GM19438 (cell line): ENCODE data around the gene PDHB.

Experiments used
- ATAC-seq: cut with Tn5 transposase; IDR thresholded peaks from one replicate; pipeline ENCODE4 v1.9.1; 2021; ENCODE audit warnings: low read depth; ENCODE audit not compliant: unreplicated experiment

Gene PDHB

GRCh38 chr3:58433400-58434167 is at the start of gene PDHB:
PDHB (minus strand) TSS chr3:58433832; CDS start chr3:58433809, 23 bp downstream.
- peak; percentile 90 for ATAC-seq

- no peak for ATAC-seq
Observed at GRCh38 chr3:58482917-58483636, 49.4 kb upstream of the PDHB start.

- ATAC-seq = no peak
Observed at GRCh38 chr3:58480309-58480708, 46.7 kb upstream of the PDHB start.

DNA sequence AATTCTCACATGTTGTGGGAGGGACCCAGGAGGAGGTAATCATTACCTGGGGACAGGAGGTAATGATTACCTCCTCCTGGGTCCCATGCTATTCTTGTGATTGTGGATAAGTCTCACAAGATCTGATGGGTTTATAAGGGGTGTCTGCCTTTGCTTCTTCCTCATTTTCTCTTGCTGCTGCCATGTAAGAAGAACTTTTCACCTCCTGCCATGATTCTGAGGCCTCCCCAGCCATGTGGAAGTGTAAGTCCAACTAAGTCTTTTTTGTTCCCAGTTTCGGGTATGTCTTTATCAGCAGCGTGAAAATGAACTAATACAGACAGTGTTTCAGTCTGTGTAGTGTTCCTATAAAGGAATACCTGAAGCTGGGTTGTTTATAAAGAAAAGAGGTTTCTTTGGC is 45.1 kb upstream of the PDHB start:
- no peak for ATAC-seq

- no peak for ATAC-seq
Observed at GRCh38 chr3:58474967-58475578, 41.4 kb upstream of the PDHB start.

GRCh38 chr3:58474348-58474911 is 40.8 kb upstream of the PDHB start:
- no peak for ATAC-seq

- no peak for ATAC-seq
Observed at GRCh38 chr3:58473275-58473674, 39.6 kb upstream of the PDHB start.

DNA sequence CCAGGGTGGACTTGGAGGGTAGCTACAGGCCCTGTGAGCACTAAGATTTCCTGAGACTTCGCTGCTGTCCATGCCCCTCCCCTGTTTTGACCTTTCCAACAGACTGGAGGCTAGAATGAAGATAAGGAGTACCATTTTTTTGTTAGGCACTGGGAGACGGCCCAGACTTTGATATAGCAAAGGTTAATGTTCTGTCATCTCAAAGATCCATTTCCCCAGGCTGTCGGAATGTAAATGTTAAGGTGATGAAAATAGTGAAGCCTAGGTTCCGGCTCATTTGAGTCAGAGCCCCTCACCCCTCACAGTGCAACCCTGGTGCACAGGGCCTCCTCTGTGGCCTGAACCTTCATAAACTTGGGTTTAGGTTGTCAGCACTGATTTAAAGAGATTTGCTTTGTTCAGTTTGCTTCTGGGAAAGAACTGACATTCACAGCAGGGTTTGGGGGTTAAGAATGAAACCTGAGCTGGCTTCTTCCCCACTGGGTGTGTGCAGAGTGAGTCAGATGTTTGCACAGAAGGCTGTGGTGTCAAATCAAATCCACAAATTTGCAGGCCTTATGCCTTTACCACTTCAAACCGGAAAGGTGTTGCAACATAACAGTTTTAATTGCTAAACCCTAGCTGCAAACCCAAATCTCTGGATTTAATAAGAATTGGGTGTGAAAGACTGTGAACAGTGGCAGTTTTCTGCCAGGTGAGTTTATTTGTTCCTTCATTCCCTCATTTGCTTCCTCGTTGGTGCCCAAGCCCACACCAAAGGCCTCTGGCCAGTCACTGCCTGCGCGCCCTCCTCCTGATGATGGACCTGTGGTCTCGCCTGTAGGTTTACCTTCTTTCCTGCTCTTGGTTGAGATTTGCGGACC is 37.6 kb upstream of the PDHB start:
- ATAC-seq = no peak

DNA sequence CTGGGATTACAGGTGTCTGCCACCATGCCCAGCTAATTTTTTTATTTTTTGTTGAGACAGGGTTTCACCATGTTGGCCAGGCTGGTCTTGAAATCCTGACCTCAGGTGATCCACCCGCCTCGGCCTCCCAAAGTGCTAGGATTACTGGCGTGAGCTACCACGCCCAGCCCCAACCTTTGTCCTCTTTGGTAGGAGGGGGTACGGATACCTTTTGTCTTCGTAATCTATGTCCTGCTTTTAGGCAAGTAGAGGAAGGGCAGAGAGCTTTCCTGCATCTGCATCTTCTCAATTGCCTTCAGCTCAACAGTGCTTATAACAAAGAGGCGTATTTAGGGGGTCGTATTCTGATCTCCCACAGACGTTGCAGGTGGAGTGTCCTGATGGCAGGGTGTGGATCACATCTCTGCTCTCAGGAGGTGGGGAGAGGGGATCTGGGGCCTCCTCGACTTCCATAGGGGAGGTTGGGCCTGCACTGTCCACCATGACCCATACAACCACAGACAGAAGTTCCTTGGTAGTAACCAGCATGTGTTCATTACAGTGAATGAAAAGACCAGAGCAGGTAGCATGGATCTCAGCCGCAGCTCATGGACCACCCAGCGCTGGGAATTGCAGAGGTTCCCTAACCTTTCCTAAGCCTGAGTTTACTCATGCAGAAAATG is 36.9 kb upstream of the PDHB start:
- ATAC-seq = no peak

- ATAC-seq = no peak
Observed at GRCh38 chr3:58469096-58469495, 35.5 kb upstream of the PDHB start.

- ATAC-seq = no peak
Observed at GRCh38 chr3:58466899-58467563, 33.4 kb upstream of the PDHB start.

DNA sequence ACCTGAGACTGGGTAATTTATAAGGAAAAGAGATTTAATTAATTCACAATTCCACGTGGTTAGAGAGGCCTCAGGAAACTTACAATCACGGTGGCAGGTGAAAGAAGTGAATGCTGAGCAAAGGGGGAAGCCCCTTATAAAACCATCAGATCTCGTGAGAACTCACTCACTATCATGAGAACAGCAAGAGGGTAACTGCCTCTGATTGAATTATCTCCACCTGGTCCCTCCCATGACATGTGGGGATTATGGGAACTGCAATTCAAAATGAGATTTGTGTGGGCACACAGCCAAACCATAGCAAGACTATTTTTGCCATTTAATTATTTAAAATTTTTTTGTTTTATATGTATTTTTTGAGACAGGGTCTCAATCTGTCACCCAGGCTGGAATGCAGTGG is 31.2 kb upstream of the PDHB start:
- no peak for ATAC-seq

DNA sequence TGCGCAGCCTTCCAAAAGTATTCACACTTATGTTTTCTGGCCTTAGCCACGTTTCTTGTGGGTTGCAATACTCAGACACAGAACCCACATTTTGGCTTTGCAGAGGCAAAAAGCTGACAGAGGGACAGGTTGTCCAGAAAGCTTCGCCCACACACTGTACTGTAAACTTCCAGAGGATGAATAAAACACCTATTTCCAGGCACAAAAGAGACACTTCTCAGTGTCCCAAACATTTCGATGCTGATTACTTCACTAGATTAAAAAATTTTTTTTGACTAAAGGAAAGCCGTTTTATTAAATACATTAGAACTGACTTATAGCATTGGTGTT is 30.3 kb upstream of the PDHB start:
- no peak for ATAC-seq

DNA sequence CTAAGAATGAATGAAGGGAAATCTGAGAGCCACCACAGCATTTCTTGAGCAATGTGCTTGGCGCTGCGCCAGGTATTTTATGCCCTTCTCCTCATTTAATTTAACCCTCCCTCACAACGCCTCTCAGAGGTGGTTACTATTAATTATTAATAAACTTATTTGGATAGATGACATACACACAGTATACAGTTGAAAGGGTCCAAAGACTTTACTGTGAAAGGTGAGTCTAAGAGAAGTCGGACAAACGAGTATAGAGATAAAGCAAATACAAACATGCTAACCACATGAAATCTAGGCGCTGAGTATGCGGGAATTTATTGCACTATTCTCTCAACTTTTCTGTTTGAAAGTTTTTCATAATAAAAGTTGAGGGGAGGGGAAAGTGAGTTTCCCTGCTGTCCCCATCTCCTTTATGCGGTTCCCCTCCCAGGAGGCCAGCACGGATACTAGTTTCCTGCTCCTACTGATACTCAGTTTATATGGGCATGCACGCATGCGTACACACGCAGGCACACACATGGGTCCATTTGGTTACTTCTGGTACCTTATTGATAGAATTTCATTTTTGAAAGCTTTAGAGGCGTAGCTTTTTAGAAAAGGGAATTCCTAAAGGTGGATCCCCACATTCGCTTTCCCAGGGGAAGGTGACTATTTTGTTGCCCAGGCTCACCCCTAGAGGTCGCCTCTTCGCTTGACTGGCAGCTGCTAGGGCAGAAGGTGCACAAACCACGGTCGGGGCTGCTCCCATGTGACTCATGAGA is 29.7 kb upstream of the PDHB start:
- no peak for ATAC-seq

DNA sequence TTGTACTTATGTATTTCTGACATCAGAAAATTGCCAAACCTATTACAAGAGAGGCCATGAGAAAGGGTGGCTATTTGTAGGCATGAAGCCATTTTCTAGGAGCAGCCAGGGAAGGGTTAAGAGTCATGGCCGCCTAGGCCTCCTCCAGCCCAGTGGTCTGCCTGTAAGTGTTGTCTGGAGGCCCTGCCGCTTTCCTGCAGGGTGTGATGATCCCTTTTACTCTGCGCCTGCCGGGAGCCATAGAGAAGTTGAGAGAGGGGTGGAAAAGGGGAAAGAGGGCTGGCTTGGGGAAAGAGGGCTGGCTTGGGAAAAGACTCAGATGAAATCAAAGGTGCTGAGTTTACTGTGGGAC is 29.2 kb upstream of the PDHB start:
- no peak for ATAC-seq

GRCh38 chr3:58459160-58459559 is 25.5 kb upstream of the PDHB start:
- ATAC-seq = no peak

GRCh38 chr3:58452176-58452575 is 18.5 kb upstream of the PDHB start:
- no peak for ATAC-seq

DNA sequence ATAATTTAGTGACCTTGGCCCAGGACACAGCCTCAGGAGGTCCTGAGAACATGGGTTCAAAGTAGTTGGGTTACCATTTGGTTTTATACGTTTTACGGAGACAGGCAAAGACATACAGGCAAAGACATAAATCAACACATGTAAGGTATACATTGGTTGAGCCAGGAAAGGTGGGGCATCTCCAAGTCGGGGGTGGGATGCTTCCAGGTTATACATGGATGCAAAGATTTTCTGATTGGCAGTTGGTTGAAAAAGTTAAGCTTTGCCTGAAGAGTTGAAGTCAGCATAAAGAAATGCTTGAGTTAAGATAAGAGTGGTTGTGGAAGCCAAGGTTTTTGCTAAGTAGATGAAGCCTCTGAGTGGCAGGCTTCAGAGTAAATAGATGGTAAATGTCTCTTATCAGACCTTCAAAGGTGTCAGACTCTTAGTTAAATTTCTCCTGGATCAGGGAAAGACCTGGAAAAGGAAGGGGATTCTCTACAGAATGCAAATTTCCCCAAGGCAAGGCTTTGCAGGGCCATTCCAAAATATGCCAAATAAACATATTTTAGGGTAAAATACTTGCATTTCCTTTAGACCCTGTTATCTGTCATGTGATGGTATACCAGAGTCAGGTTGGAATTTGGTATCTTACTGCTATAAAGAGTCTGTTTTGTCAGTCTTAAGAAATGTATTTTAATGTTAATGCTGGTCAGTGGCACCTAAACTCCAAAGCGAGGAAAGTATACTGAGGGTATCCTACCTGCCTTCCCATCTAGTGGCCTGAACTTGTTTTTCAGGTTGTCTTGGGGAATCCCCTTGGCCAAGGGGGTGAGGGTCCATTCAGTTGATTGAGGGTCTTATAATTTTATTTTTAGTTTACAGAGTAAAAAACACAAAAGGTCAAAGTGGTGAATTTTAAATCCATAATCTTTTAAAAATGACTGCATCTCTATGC is 8.2 kb upstream of the PDHB start:
- no peak for ATAC-seq
